Activated CD4-positive, alpha-beta T cell treated with anti-CD3 and anti-CD28 coated beads, Interleukin-2, amount 10 ng/mL, durations not matched to agents 24 days and 14 days (primary cell): ENCODE data around the gene DNMBP. TPM values are rescaled to one million over a fixed set of nuclear protein-coding genes. Genes with fewer than 3 reads are reported as not detected.
A peak's percentile ranks its signal among the peaks of the same experiment; 100 is the strongest.
"Not testable (repeated sequence)": the region's sequence is repeated elsewhere in the genome, so short reads cannot be mapped to it uniquely, and the experiment has no call there.

Experiments
- DNase-seq: peaks from one replicate; pipeline ENCODE4 v3.0.0; 2022
- H3K27ac Mint-ChIP-seq: one replicate; pipeline ENCODE4 v1.8.0; 2022; ENCODE audit warnings: mild to moderate bottlenecking, mixed read lengths
- H3K27me3 Mint-ChIP-seq: one replicate; pipeline ENCODE4 v1.8.0; 2022; ENCODE audit warnings: mixed read lengths
- H3K36me3 Mint-ChIP-seq: one replicate; pipeline ENCODE4 v1.8.0; 2022; ENCODE audit warnings: low read depth, mild to moderate bottlenecking, mixed read lengths
- H3K4me1 Mint-ChIP-seq: one replicate; pipeline ENCODE4 v1.8.0; 2021; ENCODE audit warnings: mixed read lengths
- H3K4me3 Mint-ChIP-seq: one replicate; pipeline ENCODE4 v1.8.0; 2022; ENCODE audit warnings: mild to moderate bottlenecking, moderate library complexity, mixed read lengths
- H3K9me3 Mint-ChIP-seq: one replicate; pipeline ENCODE4 v1.8.0; 2021; ENCODE audit warnings: mixed read lengths
- intact Hi-C: fragments of 100-400 bp; cut with micrococcal nuclease; formaldehyde crosslinking; loops from one replicate; pipeline ENCODE4 v1.15.1; 2023
- total RNA-seq: library from RNA; stranded (reverse); gene quantifications from 2 replicates; pipeline ENCODE4 v1.2.3, GENCODE V29; 2022

Gene DNMBP
- total RNA-seq, 1 donor from 2014 or later = 1.3 TPM

DNA sequence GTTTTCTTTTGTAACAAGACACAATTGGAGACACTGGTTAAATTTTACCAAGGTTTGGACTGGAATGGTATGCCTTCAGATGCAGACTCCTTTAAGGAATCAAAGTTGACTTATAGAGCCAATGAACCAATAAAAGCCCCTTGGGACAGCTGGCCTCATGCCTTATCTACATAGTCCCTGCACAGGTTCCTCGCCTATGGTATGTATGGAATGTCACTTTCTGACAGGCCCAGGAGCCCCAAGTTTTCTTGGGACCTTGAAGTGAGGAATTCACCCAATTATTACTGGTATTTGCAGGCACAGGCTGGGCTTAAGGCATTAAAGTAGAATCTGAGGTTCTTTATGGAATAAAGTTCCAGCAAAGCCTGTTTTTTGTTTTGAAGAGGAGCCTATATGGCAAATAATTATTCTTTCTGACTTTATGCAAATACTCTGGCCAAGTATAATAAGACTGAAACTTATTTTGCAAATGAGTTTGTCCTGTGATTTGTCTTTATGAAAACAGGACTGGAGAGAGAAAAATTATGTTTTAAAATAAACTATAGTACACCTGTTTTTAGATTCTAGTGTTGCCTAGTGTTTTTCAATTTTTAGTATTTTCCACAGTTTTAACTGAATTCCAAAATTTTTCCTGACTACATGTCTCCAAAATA lies 24.1 kb upstream of the DNMBP start:
- H3K27ac Mint-ChIP-seq = no peak overlapping the region
- H3K36me3 Mint-ChIP-seq = no peaks in the 10 kb centered on the region
- H3K4me1 Mint-ChIP-seq = no peaks in the 10 kb centered on the region
- H3K9me3 Mint-ChIP-seq = no peaks in the 10 kb centered on the region
- no peak for DNase-seq
- peaks cover 5% of the 10 kb centered on the region for H3K27me3 Mint-ChIP-seq
- no peak overlapping the region for H3K4me3 Mint-ChIP-seq
- intact Hi-C loops = no loop called here

DNA sequence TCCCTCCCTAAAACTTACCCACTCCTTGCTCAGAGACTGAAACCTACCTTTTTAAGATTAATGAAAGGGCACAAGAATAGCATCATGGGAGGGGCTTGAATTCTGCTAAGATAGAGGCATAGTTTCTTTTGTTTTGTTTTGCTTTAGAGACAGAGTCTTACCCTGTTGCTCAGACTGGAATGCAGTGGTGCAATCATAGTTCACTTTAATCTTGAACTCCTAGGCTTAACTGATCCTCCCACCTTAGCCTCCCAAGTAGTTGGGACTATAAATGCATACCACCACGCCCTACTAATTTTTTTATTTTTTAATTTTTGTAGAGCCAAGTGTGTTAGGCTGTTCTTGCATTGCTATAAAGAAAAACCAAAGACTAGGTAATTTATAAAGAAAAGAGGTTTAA lies 17.7 kb upstream of the DNMBP start:
- DNase-seq = no peak
- intact Hi-C loops = no loop called here
- H3K36me3 Mint-ChIP-seq = no peaks in the 10 kb centered on the region
- no peaks in the 10 kb centered on the region for H3K9me3 Mint-ChIP-seq
- H3K27me3 Mint-ChIP-seq = peaks cover 4% of the 10 kb centered on the region
- no peaks in the 10 kb centered on the region for H3K4me1 Mint-ChIP-seq
- no peak overlapping the region for H3K27ac Mint-ChIP-seq
- H3K4me3 Mint-ChIP-seq = no peak overlapping the region

DNA sequence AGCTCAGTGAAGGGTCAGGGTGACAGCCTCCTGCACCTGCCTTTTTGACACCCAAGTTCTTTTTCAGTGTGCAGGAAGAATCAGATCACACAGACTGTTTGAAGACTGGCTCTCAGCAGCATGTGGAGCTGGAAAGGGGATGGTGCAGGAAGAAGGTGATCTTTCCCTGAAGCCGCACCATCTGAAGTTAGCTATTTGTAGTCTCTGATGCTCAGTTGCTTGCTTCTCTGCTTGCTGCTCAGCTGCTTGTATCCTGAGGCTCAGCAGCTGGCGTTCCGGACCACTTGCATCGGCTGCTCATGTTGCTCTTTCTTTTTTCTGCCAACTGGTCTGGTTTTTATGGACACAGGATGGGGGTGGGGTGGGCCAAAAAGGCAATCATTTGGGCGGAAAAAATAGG lies 15.8 kb upstream of the DNMBP start:
- no peaks in the 10 kb centered on the region for H3K9me3 Mint-ChIP-seq
- H3K36me3 Mint-ChIP-seq = no peaks in the 10 kb centered on the region
- DNase-seq = no peak
- intact Hi-C loops = no loop called here
- H3K27ac Mint-ChIP-seq = no peak overlapping the region
- peaks cover 4% of the 10 kb centered on the region for H3K27me3 Mint-ChIP-seq
- no peaks in the 10 kb centered on the region for H3K4me1 Mint-ChIP-seq
- no peak overlapping the region for H3K4me3 Mint-ChIP-seq

- Mint-ChIP-seq H3K36me3 (no peaks in the 10 kb centered on the region), H3K9me3 (no peaks in the 10 kb centered on the region), H3K27ac (no peak overlapping the region)
Measured at GRCh38 chr10:100024748-100025147, 15.0 kb upstream of the DNMBP start.

DNA sequence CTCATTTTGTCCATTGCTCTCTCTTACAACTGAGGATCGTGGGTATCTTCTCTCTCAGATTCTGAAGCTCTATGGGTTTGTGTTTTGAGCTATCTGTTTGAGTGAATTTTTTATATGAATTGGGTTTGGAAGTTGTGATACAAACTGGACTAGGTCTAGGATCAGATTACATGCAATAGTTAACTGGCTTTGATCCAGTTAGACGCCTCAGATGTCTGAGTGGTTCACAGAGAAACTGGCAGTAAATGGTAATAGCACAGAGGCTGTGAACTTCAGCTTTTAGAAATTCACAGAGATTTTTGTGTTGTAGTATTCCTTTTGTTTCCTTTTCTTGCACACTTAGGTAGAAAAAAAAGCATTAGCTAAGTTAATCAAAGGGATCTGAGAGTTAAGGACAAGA lies 12.7 kb upstream of the DNMBP start:
- Mint-ChIP-seq H3K27me3 (peaks cover 15% of the 10 kb centered on the region), H3K36me3 (no peaks in the 10 kb centered on the region), H3K9me3 (no peaks in the 10 kb centered on the region), H3K27ac (no peak overlapping the region), H3K4me1 (peaks cover 7% of the 10 kb centered on the region), H3K4me3 (no peak overlapping the region)
- DNase-seq = no peak
- intact Hi-C loops = no loop called here

More at GRCh38 chr10:100024748-100025147, 15.0 kb upstream of the DNMBP start:
- Mint-ChIP-seq H3K4me3 (no peak overlapping the region), H3K4me1 (peaks cover 7% of the 10 kb centered on the region), H3K27me3 (peaks cover 10% of the 10 kb centered on the region)
- intact Hi-C loops = no loop called here
- no peak for DNase-seq

GRCh38 chr10:100021322-100021721 lies 11.6 kb upstream of the DNMBP start:
- DNase-seq = no peak
- Mint-ChIP-seq H3K36me3 (no peaks in the 10 kb centered on the region), H3K27ac (no peak overlapping the region), H3K4me1 (peaks cover 7% of the 10 kb centered on the region), H3K27me3 (peaks cover 13% of the 10 kb centered on the region), H3K4me3 (no peak overlapping the region), H3K9me3 (no peaks in the 10 kb centered on the region)
- intact Hi-C loops = no loop called here

- H3K9me3 Mint-ChIP-seq = no peaks in the 10 kb centered on the region
- peaks cover 7% of the 10 kb centered on the region for H3K4me1 Mint-ChIP-seq
- intact Hi-C loops = no loop called here
- no peaks in the 10 kb centered on the region for H3K36me3 Mint-ChIP-seq
- DNase-seq = no peak
- H3K27ac Mint-ChIP-seq = no peak overlapping the region
- H3K4me3 Mint-ChIP-seq = no peak overlapping the region
- H3K27me3 Mint-ChIP-seq = peaks cover 13% of the 10 kb centered on the region
Measured at GRCh38 chr10:100020886-100021253, 11.1 kb upstream of the DNMBP start.

- Mint-ChIP-seq H3K27me3 (peaks cover 13% of the 10 kb centered on the region), H3K4me1 (peaks cover 7% of the 10 kb centered on the region), H3K4me3 (no peak overlapping the region), H3K27ac (no peak overlapping the region), H3K9me3 (no peaks in the 10 kb centered on the region), H3K36me3 (no peaks in the 10 kb centered on the region)
- intact Hi-C loops = no loop called here
- DNase-seq = no peak
Measured at GRCh38 chr10:100020142-100020885, 10.6 kb upstream of the DNMBP start.

DNA sequence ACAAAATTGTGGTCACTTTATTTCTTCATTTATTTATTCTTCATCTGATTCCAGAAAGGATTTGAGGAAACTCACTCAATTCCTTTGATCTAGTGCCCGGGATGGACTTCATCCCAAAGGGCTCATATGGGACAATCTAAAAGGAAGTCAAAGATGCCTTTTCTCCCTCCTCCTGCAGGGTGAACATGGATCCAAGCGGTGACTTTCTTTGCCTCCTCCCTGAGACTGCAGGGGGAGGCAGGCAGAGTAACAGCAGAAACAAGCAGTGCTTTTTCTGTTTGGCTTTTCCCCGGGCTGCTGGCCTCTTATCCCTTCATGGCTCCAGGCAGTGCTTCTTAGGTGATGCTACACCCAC lies 10.0 kb upstream of the DNMBP start:
- Mint-ChIP-seq H3K27me3 (peaks cover 11% of the 10 kb centered on the region), H3K4me3 (no peak overlapping the region), H3K36me3 (no peaks in the 10 kb centered on the region), H3K9me3 (no peaks in the 10 kb centered on the region), H3K4me1 (peaks cover 7% of the 10 kb centered on the region), H3K27ac (no peak overlapping the region)
- DNase-seq = no peak
- intact Hi-C loops = no loop called here

DNA sequence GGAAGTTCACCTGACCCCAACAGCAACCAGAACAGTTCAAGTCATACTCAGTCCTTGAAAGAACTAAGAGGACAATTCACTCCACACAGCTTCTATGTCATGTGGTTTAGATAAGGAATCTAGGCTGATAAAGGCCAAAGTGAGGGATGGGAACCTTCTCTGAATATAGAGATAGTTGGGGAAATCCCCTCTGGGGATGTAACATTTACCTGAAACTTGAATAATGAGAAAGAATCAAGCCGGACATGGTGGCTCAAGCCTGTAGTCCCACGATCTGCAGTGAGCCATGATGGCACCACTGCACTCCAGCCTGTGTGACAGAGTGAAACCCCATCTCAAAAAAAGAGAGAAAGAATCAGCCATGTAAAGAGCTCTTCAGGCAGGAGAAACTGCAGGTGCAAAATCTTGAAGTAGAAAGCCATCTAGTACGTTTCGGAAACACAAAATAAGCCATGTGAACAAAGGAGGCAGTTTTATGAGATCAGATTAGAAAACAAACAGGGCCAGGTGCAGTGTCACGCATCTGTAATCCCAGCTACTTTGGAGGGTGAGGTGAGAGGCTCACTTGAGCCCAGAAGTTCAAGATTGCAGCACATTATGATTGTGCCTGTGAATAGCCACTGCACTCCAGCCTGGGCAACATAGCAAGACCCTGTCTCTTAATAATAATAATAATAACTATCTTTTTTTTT lies 4.5 kb upstream of the DNMBP start:
- Mint-ChIP-seq H3K36me3 (no peaks in the 10 kb centered on the region), H3K4me3 (no peak overlapping the region), H3K27ac (peak overlapping the region; percentile 17), H3K9me3 (no peaks in the 10 kb centered on the region), H3K27me3 (peaks cover 26% of the 10 kb centered on the region), H3K4me1 (peaks cover 7% of the 10 kb centered on the region)
- intact Hi-C loops = no loop called here
- DNase-seq = no peak

DNA sequence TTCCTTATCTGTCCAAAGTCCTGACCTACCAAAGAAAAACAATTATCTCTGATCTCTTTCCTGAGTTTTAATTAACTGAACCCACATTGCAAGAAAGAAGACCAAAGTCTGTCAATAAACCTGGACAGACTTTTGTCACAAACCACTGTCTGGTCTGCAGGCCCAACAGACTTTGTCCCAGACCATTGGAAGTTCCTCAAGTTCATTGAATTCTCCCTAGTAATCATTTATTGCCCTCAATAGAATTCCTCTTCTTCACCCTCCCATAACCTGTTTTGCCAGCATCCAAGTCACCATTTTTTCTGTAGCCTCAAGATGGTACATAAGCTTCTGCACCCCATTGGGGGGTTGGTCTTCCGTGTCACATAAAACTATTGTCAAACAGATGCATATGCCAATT lies 3.9 kb upstream of the DNMBP start:
- no peak for DNase-seq
- Mint-ChIP-seq H3K4me1 (peaks cover 13% of the 10 kb centered on the region), H3K4me3 (no peak overlapping the region), H3K9me3 (no peaks in the 10 kb centered on the region), H3K27ac (no peak overlapping the region), H3K36me3 (no peaks in the 10 kb centered on the region), H3K27me3 (peaks cover 24% of the 10 kb centered on the region)
- intact Hi-C loops = no loop called here

- peaks cover 31% of the 10 kb centered on the region for H3K27me3 Mint-ChIP-seq
- H3K36me3 Mint-ChIP-seq, H3K27ac Mint-ChIP-seq, H3K9me3 Mint-ChIP-seq, DNase-seq, H3K4me3 Mint-ChIP-seq, intact Hi-C loops: not testable (repeated sequence)
- peaks cover 24% of the 10 kb centered on the region for H3K4me1 Mint-ChIP-seq
Measured at GRCh38 chr10:100011906-100012305, 2.2 kb upstream of the DNMBP start.

- Mint-ChIP-seq H3K9me3 (no peaks in the 10 kb centered on the region), H3K27ac (no peak overlapping the region), H3K4me3 (peak overlapping the region; percentile 86), H3K36me3 (no peaks in the 10 kb centered on the region), H3K4me1 (peaks cover 39% of the 10 kb centered on the region), H3K27me3 (peaks cover 31% of the 10 kb centered on the region)
- intact Hi-C loops = loop anchor here (1.0 kb wide), 3 partner anchors 139 to 277 kb away; partner anchors contain the start of genes BLOC1S2, COX15 and CUTC
- DNase-seq = no peak
Measured at GRCh38 chr10:100009283-100009792, 409 bp downstream of the DNMBP start.

DNA sequence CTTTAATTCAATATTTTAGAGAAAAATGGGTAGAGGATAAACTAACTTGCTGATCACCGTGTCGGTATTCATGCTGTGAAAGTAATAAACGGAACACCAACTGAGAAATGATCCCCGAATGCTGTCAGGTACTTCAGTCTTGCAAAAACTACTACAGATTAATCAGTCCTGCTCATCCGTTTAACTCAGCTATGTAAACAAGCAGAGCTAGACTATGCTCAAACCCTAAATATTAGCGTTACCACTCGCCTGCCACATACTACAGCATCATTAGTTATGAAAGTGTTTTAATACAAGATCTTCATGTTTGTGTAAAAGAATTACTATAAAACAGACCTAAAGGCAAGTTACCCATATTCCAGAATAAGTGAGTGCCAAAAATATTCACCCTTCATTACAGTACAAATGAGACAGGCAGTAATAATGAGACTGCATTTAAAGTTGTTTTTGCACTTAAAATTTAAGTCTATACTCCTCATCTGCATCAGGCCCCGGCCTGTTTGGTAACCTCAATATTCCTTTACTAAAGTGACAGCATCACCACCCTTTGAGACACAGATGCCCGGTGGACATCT lies 952 bp downstream of the DNMBP start:
- no peak overlapping the region for H3K27ac Mint-ChIP-seq
- intact Hi-C loops = loop anchor here (1.0 kb wide), 3 partner anchors 138 to 278 kb away; partner anchors contain the start of genes BLOC1S2, COX15 and CUTC
- no peaks in the 10 kb centered on the region for H3K36me3 Mint-ChIP-seq
- no peaks in the 10 kb centered on the region for H3K9me3 Mint-ChIP-seq
- H3K27me3 Mint-ChIP-seq = peaks cover 30% of the 10 kb centered on the region
- H3K4me3 Mint-ChIP-seq = peak overlapping the region; percentile 86
- H3K4me1 Mint-ChIP-seq = peaks cover 37% of the 10 kb centered on the region
- no peak for DNase-seq
